HepG2 (cell line): Measurements from ENCODE around the gene C10orf67. TPM values are rescaled to one million over a fixed set of nuclear protein-coding genes. Genes with fewer than 3 reads are reported as not detected.

ENCODE experiments used
- DNMT1 ChIP-seq: sonication (generic); formaldehyde crosslinking; IDR thresholded peaks from 2 replicates; pipeline ENCODE4 v1.5.1; 2020; ENCODE audit warnings: mild to moderate bottlenecking, missing genetic modification reagents
- EHMT2 ChIP-seq: fragments of 200-600 bp; sonication (generic); IDR thresholded peaks from 2 replicates; pipeline ENCODE4 v1.7.0; 2017; ENCODE audit warnings: antibody characterized with exemption, low read depth, low read length, borderline replicate concordance
- HMG20A ChIP-seq: IDR thresholded peaks from 2 replicates; pipeline ENCODE4 v1.6.1; 2016; ENCODE audit warnings: borderline replicate concordance
- IRF2 ChIP-seq: IDR thresholded peaks from 2 replicates; pipeline ENCODE4 v1.6.1; 2018; ENCODE audit warnings: missing genetic modification reagents, missing compliant biosample characterization
- JUN ChIP-seq: sonication (generic); formaldehyde crosslinking; IDR thresholded peaks from 2 replicates; pipeline ENCODE4 v1.4.0; 2020; ENCODE audit warnings: mild to moderate bottlenecking, missing genetic modification reagents
- NR3C1 ChIP-seq: sonication (generic); formaldehyde crosslinking; IDR thresholded peaks from 2 replicates; pipeline ENCODE4 v1.4.0; 2020; ENCODE audit warnings: missing genetic modification reagents
- PHF20 ChIP-seq: sonication (generic); formaldehyde crosslinking; IDR thresholded peaks from 2 replicates; pipeline ENCODE4 v1.5.0; 2020; ENCODE audit warnings: mild to moderate bottlenecking, missing genetic modification reagents
- SIN3B ChIP-seq: fragments of 150-350 bp; IDR thresholded peaks from 2 replicates; pipeline ENCODE4 v1.6.1; 2014; ENCODE audit warnings: low read length
- SOX13 ChIP-seq, 3 experiments: fragments of 450-650 bp in 1 of 3; sonication (generic) in 1 of 3; formaldehyde crosslinking in 1 of 3; IDR thresholded peaks in 2 of 3; conservative IDR thresholded peaks in 1 of 3; 2 replicates each; pipeline versions ENCODE4 v1.5.0 to v1.6.1; 2016 to 2020; ENCODE audit warnings: antibody characterized with exemption in 1 of 3, mild to moderate bottlenecking in 1 of 3, missing compliant biosample characterization in 1 of 3, missing genetic modification reagents in 1 of 3, moderate library complexity in 1 of 3
- ZNF12 ChIP-seq: sonication (generic); formaldehyde crosslinking; IDR thresholded peaks from 2 replicates; pipeline ENCODE4 v1.5.0; 2020; ENCODE audit warnings: missing genetic modification reagents
- ZNF138 ChIP-seq: sonication (generic); formaldehyde crosslinking; IDR thresholded peaks from 2 replicates; pipeline ENCODE4 v1.5.0; 2020; ENCODE audit warnings: mild to moderate bottlenecking, low read depth, missing genetic modification reagents
- ZNF24 ChIP-seq: fragments of 450-650 bp; IDR thresholded peaks from 2 replicates; pipeline ENCODE4 v1.6.1; 2017; ENCODE audit warnings: antibody characterized with exemption, mild to moderate bottlenecking
- ZNF790 ChIP-seq: sonication (generic); formaldehyde crosslinking; IDR thresholded peaks from 2 replicates; pipeline ENCODE4 v1.8.0; 2022; ENCODE audit warnings: missing genetic modification reagents, mild to moderate bottlenecking, borderline replicate concordance
- ZSCAN21 ChIP-seq: sonication (generic); formaldehyde crosslinking; IDR thresholded peaks from 2 replicates; pipeline ENCODE4 v1.8.0; 2022; ENCODE audit warnings: mild to moderate bottlenecking, missing genetic modification reagents, moderate library complexity, borderline replicate concordance
- polyA plus RNA-seq, 8 experiments: library from polyadenylated mRNA; depleted of rRNA in 3 of 8; stranded (reverse) in 7 of 8; unstranded in 1 of 8; fragments of >200 nt; fragmentation: Illumina TruSeq in 4 of 8; extraction: Trizol in 4 of 8; gene quantifications; 2 replicates each; pipeline versions ENCODE4 v1.2.1 to v1.2.3, GENCODE V29; 2011 to 2016; ENCODE audit warnings: low read depth in 4 of 8, missing spikeins in 1 of 8, mixed read lengths in 1 of 8; ENCODE audit not compliant: insufficient read depth in 1 of 8
- total RNA-seq, 5 experiments: library from RNA; depleted of rRNA; stranded (reverse); fragments of >200 nt; fragmentation: Illumina TruSeq; extraction: Trizol; gene quantifications; 2 replicates each; pipeline ENCODE4 v1.2.3, GENCODE V29; 2016; ENCODE audit warnings: low read depth in 1 of 5
- TF ChIP-seq, protein P1 (sequence below): sonication (generic); formaldehyde crosslinking; IDR thresholded peaks from 2 replicates; pipeline ENCODE4 v1.4.0; 2020; ENCODE audit warnings: mild to moderate bottlenecking, missing genetic modification reagents
- TF ChIP-seq, protein P2 (sequence below): sonication (generic); formaldehyde crosslinking; IDR thresholded peaks from 2 replicates; pipeline ENCODE4 v1.8.0; 2023; ENCODE audit warnings: mild to moderate bottlenecking, missing genetic modification reagents
- TF ChIP-seq, protein P3 (sequence below): IDR thresholded peaks from 2 replicates; pipeline ENCODE4 v1.6.1; 2016
- TF ChIP-seq, protein P4 (sequence below): sonication (generic); formaldehyde crosslinking; IDR thresholded peaks from 2 replicates; pipeline ENCODE4 v1.5.0; 2020; ENCODE audit warnings: mild to moderate bottlenecking, missing genetic modification reagents, moderate library complexity
- TF ChIP-seq, protein P5 (sequence below): sonication (generic); formaldehyde crosslinking; IDR thresholded peaks from 2 replicates; pipeline ENCODE4 v1.9.0; 2022; ENCODE audit warnings: missing genetic modification reagents, mild to moderate bottlenecking, borderline replicate concordance
- TF ChIP-seq, protein P6 (sequence below): sonication (generic); formaldehyde crosslinking; conservative IDR thresholded peaks from 2 replicates; pipeline ENCODE4 v1.4.0; 2020; ENCODE audit warnings: missing genetic modification reagents
- TF ChIP-seq, protein P7 (sequence below): sonication (generic); formaldehyde crosslinking; IDR thresholded peaks from 2 replicates; pipeline ENCODE4 v1.8.0; 2022; ENCODE audit warnings: missing genetic modification reagents, mild to moderate bottlenecking, inconsistent platforms, borderline replicate concordance

C10orf67 gene
- total and polyA plus RNA-seq, 2 of the 13 experiments (the other 11 are each of a cell fraction or from before 2014, with no cell fraction given): not detected

DNA sequence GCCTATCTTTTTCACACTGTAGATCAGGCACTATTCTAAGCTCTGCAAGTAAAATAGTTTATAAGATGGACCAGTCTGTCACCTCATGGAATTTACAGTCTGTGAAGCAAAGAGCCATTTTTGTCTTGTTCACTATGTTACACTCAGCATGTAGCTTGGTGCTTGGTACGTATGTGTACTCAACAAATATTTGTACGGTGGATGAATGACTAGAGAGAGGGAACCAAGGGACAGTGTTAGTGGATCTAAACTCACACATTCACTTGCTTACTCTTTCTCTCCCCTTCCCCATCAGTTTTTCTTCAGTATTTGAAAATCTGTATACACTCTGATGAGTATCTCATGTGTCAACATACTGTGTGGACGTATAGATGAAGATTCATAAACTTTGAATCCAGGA, 106.6 kb downstream of the C10orf67 start (continued):
- TF ChIP-seq, protein P1, sequence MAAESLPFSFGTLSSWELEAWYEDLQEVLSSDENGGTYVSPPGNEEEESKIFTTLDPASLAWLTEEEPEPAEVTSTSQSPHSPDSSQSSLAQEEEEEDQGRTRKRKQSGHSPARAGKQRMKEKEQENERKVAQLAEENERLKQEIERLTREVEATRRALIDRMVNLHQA (CRISPR knock-in tag): no peak
- TF ChIP-seq, protein P2, sequence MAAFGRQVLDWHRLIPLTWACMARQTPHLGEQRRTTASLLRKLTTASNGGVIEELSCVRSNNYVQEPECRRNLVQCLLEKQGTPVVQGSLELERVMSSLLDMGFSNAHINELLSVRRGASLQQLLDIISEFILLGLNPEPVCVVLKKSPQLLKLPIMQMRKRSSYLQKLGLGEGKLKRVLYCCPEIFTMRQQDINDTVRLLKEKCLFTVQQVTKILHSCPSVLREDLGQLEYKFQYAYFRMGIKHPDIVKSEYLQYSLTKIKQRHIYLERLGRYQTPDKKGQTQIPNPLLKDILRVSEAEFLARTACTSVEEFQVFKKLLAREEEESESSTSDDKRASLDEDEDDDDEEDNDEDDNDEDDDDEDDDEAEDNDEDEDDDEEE (CRISPR knock-in tag): no peak
- TF ChIP-seq SOX13 (IDR thresholded peaks at IDR 0.05) (no peak), SOX13 (CRISPR knock-in tag; conservative IDR thresholded peaks at IDR 0.05 in 1 of 2, IDR thresholded peaks at IDR 0.05 in 1 of 2) (peak in 1 of 2 experiments; percentile 45; a peak in 2 of 4 replicates), ZNF138 (CRISPR knock-in tag) (no peak), SIN3B (no peak), NR3C1 (no peak), EHMT2 (no peak), ZSCAN21 (no peak), PHF20 (CRISPR knock-in tag) (no peak), DNMT1 (CRISPR knock-in tag) (no peak), ZNF24 (no peak), ZNF790 (no peak), JUN (no peak), IRF2 (CRISPR knock-in tag) (no peak), ZNF12 (CRISPR knock-in tag) (peak; percentile 75), HMG20A (CRISPR knock-in tag) (0 out of 2 replicates have a peak, but pooled peaks have one; percentile 20)
- TF ChIP-seq, protein P3, sequence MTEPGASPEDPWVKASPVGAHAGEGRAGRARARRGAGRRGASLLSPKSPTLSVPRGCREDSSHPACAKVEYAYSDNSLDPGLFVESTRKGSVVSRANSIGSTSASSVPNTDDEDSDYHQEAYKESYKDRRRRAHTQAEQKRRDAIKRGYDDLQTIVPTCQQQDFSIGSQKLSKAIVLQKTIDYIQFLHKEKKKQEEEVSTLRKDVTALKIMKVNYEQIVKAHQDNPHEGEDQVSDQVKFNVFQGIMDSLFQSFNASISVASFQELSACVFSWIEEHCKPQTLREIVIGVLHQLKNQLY (CRISPR knock-in tag): no peak
- TF ChIP-seq, protein P4, sequence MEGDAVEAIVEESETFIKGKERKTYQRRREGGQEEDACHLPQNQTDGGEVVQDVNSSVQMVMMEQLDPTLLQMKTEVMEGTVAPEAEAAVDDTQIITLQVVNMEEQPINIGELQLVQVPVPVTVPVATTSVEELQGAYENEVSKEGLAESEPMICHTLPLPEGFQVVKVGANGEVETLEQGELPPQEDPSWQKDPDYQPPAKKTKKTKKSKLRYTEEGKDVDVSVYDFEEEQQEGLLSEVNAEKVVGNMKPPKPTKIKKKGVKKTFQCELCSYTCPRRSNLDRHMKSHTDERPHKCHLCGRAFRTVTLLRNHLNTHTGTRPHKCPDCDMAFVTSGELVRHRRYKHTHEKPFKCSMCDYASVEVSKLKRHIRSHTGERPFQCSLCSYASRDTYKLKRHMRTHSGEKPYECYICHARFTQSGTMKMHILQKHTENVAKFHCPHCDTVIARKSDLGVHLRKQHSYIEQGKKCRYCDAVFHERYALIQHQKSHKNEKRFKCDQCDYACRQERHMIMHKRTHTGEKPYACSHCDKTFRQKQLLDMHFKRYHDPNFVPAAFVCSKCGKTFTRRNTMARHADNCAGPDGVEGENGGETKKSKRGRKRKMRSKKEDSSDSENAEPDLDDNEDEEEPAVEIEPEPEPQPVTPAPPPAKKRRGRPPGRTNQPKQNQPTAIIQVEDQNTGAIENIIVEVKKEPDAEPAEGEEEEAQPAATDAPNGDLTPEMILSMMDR (CRISPR knock-in tag): 0 out of 2 replicates have a peak, but pooled peaks have one; percentile 7
- TF ChIP-seq, protein P5, sequence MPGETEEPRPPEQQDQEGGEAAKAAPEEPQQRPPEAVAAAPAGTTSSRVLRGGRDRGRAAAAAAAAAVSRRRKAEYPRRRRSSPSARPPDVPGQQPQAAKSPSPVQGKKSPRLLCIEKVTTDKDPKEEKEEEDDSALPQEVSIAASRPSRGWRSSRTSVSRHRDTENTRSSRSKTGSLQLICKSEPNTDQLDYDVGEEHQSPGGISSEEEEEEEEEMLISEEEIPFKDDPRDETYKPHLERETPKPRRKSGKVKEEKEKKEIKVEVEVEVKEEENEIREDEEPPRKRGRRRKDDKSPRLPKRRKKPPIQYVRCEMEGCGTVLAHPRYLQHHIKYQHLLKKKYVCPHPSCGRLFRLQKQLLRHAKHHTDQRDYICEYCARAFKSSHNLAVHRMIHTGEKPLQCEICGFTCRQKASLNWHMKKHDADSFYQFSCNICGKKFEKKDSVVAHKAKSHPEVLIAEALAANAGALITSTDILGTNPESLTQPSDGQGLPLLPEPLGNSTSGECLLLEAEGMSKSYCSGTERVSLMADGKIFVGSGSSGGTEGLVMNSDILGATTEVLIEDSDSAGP (CRISPR knock-in tag): no peak
- TF ChIP-seq, protein P6, sequence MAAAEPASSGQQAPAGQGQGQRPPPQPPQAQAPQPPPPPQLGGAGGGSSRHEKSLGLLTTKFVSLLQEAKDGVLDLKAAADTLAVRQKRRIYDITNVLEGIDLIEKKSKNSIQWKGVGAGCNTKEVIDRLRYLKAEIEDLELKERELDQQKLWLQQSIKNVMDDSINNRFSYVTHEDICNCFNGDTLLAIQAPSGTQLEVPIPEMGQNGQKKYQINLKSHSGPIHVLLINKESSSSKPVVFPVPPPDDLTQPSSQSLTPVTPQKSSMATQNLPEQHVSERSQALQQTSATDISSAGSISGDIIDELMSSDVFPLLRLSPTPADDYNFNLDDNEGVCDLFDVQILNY (CRISPR knock-in tag): no peak
- TF ChIP-seq, protein P7, sequence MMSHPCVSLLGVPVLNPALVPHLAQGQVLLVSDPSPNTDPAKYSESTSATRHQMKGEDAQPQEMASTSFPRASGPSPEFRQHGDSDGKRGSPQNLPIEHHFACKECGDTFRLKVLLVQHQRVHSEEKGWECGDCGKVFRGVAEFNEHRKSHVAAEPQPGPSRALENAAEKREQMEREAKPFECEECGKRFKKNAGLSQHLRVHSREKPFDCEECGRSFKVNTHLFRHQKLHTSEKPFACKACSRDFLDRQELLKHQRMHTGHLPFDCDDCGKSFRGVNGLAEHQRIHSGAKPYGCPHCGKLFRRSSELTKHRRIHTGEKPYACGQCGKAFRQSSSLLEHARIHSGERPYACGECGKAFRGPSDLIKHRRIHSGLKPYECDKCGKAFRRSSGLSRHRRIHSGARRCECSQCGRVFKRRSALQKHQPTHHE (CRISPR knock-in tag): no peak
